Testis (tissue), 2 donors: ENCODE results near the gene ZBTB17.

Experiments used
- CTCF ChIP-seq, 3 experiments: fragments of 450-650 bp in 2 of 3; fragments of 200-600 bp in 1 of 3; sonication (generic) in 1 of 3; IDR thresholded peaks; one replicate each; pipeline ENCODE4 v1.5.1; 2016 to 2019; ENCODE audit warnings: antibody characterized with exemption in 3 of 3, mild to moderate bottlenecking in 2 of 3, moderate library complexity in 1 of 3
- POLR2A ChIP-seq: fragments of 450-650 bp; IDR thresholded peaks from one replicate; pipeline ENCODE4 v1.6.1; 2017; ENCODE audit warnings: antibody characterized with exemption, mild to moderate bottlenecking, moderate library complexity

- TF ChIP-seq CTCF (IDR thresholded peaks at IDR 0.05) (no peak), POLR2A (no peak)
Measured at GRCh38 chr1:15936025-15936424, 39.9 kb downstream of the ZBTB17 start.
